SK-N-SH (cell line): ENCODE results near the gene ACVRL1. TPM values are rescaled to one million over a fixed set of nuclear protein-coding genes. Genes with fewer than 3 reads are reported as not detected.

ENCODE experiments used
- CTCF ChIA-PET: fragments of 300-600, 350-600 bp; formaldehyde crosslinking; extraction: SDS; loops from one replicate; lab custom pipeline; 2021; lab: Yijun Ruan, JAX
- POLR2A ChIA-PET: fragments of 350-600 bp; sonication (Branson Sonifier 250); formaldehyde crosslinking; extraction: SDS; loops from one replicate; lab custom pipeline; 2020; ENCODE audit warnings: antibody characterized with exemption, inconsistent platforms; lab: Yijun Ruan, JAX
- DNase-seq: peaks from one replicate; pipeline ENCODE4 v3.0.0; 2012
- H2AFZ ChIP-seq: fragments of 200-600 bp; sonication (generic); 2 replicates; pipeline ENCODE4 v1.8.1; 2016; ENCODE audit warnings: antibody characterized with exemption, mild to moderate bottlenecking, low read depth
- H3F3A ChIP-seq: fragments of 200-600 bp; sonication (generic); replicated peaks from 2 replicates; pipeline ENCODE3; 2016; ENCODE audit warnings: antibody characterized with exemption, mild to moderate bottlenecking; ENCODE audit not compliant: insufficient read depth
- H3K27ac ChIP-seq, 2 experiments: fragments of 200-500 bp in 1 of 2; fragments of 200-600 bp in 1 of 2; sonication (Bioruptor generic) in 1 of 2; sonication (generic), shearing (Covaris generic) in 1 of 2; 2 replicates each; pipeline versions ENCODE4 v1.5.1 to v1.6.1; 2014 to 2016; ENCODE audit warnings: low read depth in 2 of 2, inconsistent platforms in 1 of 2, low read length in 1 of 2, mild to moderate bottlenecking in 1 of 2, mixed read lengths in 1 of 2
- H3K27me3 ChIP-seq: fragments of 200-600 bp; sonication (generic), shearing (Covaris generic); 2 replicates; pipeline ENCODE4 v1.6.1; 2016; ENCODE audit warnings: mixed run types; ENCODE audit not compliant: insufficient read depth
- H3K36me3 ChIP-seq, 2 experiments: fragments of 200-500 bp in 1 of 2; fragments of 200-600 bp in 1 of 2; sonication (Bioruptor generic) in 1 of 2; sonication (generic) in 1 of 2; replicated peaks in 1 of 2; 2 replicates each; pipeline versions ENCODE3 to v1.5.1; 2014 to 2016; ENCODE audit warnings: low read length in 1 of 2, mild to moderate bottlenecking in 1 of 2; ENCODE audit not compliant: insufficient read depth in 2 of 2, control insufficient read depth in 1 of 2
- H3K4me1 ChIP-seq, 2 experiments: fragments of 200-500 bp in 1 of 2; fragments of 200-600 bp in 1 of 2; sonication (Bioruptor generic) in 1 of 2; sonication (generic), shearing (Covaris generic) in 1 of 2; 2 replicates each; pipeline versions ENCODE4 v1.5.1 to v1.6.1; 2014 to 2016; ENCODE audit warnings: low read depth in 1 of 2, low read length in 1 of 2, mixed run types in 1 of 2; ENCODE audit not compliant: insufficient read depth in 2 of 2, control insufficient read depth in 1 of 2
- H3K4me2 ChIP-seq: fragments of 200-600 bp; sonication (generic), shearing (Covaris generic); 2 replicates; pipeline ENCODE4 v1.6.1; 2017; ENCODE audit warnings: mixed run types
- H3K4me3 ChIP-seq, 2 experiments: fragments of 200-500 bp in 1 of 2; fragments of 200-600 bp in 1 of 2; sonication (Bioruptor generic) in 1 of 2; sonication (generic), shearing (Covaris generic) in 1 of 2; 2 replicates each; pipeline versions ENCODE4 v1.5.1 to v1.8.1; 2014 to 2016; ENCODE audit warnings: low read depth in 2 of 2, inconsistent platforms in 1 of 2, low read length in 1 of 2, mild to moderate bottlenecking in 1 of 2, mixed read lengths in 1 of 2, moderate library complexity in 1 of 2
- H3K79me2 ChIP-seq: fragments of 200-600 bp; sonication (generic); 2 replicates; pipeline ENCODE4 v1.8.1; 2017; ENCODE audit warnings: mild to moderate bottlenecking; ENCODE audit not compliant: insufficient read depth
- H3K9ac ChIP-seq: fragments of 200-600 bp; sonication (generic); 2 replicates; pipeline ENCODE4 v1.6.1; 2017; ENCODE audit warnings: mixed run types
- H3K9me2 ChIP-seq: fragments of 200-600 bp; sonication (generic); 2 replicates; pipeline ENCODE4 v1.6.1; 2017; ENCODE audit warnings: mixed run types
- H3K9me3 ChIP-seq: fragments of 200-600 bp; sonication (generic); 2 replicates; pipeline ENCODE4 v1.6.1; 2017; ENCODE audit warnings: mixed run types, mild to moderate bottlenecking, moderate library complexity
- H4K20me1 ChIP-seq: fragments of 200-600 bp; sonication (generic); 2 replicates; pipeline ENCODE4 v1.6.1; 2017; ENCODE audit warnings: mild to moderate bottlenecking, mixed run types; ENCODE audit not compliant: insufficient read depth
- CHD2 ChIP-seq: fragments of 150-350 bp; IDR thresholded peaks from 2 replicates; pipeline ENCODE4 v1.6.1; 2018; ENCODE audit warnings: low read length; ENCODE audit not compliant: partially characterized antibody
- CTCF ChIP-seq: fragments of 200-600 bp; sonication (generic); IDR thresholded peaks from 2 replicates; pipeline ENCODE4 v1.6.1; 2017; ENCODE audit warnings: antibody characterized with exemption, mild to moderate bottlenecking, moderate library complexity
- EP300 ChIP-seq, 2 experiments: IDR thresholded peaks; 2 replicates each; pipeline versions ENCODE4 v1.4.0 to v1.6.1; 2012; ENCODE audit warnings: borderline replicate concordance in 1 of 2, low read depth in 1 of 2, low read length in 1 of 2
- FOSL2 ChIP-seq: IDR thresholded peaks from 2 replicates; pipeline ENCODE4 v1.4.0; 2012; ENCODE audit warnings: low read depth, mild to moderate bottlenecking, moderate library complexity, borderline replicate concordance
- FOXJ3 ChIP-seq: sonication (generic); formaldehyde crosslinking; IDR thresholded peaks from 2 replicates; pipeline ENCODE4 v1.5.1; 2020; ENCODE audit warnings: mild to moderate bottlenecking, missing genetic modification reagents
- FOXM1 ChIP-seq: IDR thresholded peaks from 2 replicates; pipeline ENCODE4 v1.4.0; 2012; ENCODE audit warnings: low read depth, mild to moderate bottlenecking
- GABPA ChIP-seq: IDR thresholded peaks from 2 replicates; pipeline ENCODE4 v1.4.0; 2012; ENCODE audit warnings: low read depth, mild to moderate bottlenecking
- GATA2 ChIP-seq: sonication (generic); formaldehyde crosslinking; IDR thresholded peaks from 2 replicates; pipeline ENCODE4 v1.5.0; 2020; ENCODE audit warnings: mild to moderate bottlenecking, missing genetic modification reagents
- IRF3 ChIP-seq: fragments of 150-350 bp; IDR thresholded peaks from 2 replicates; pipeline ENCODE4 v1.6.1; 2016; ENCODE audit warnings: mild to moderate bottlenecking, low read depth, low read length
- MXI1 ChIP-seq: IDR thresholded peaks from 2 replicates; pipeline ENCODE4 v1.6.1; 2012; ENCODE audit warnings: mild to moderate bottlenecking, low read depth, low read length, improper control_type of control experiment
- NFIC ChIP-seq: IDR thresholded peaks from 2 replicates; pipeline ENCODE4 v1.4.0; 2012; ENCODE audit warnings: borderline replicate concordance
- NRF1 ChIP-seq: IDR thresholded peaks from 2 replicates; pipeline ENCODE4 v1.6.1; 2012; ENCODE audit warnings: low read depth, mild to moderate bottlenecking, low read length
- RAD21 ChIP-seq: IDR thresholded peaks from 2 replicates; pipeline ENCODE4 v1.6.1; 2012; ENCODE audit warnings: mild to moderate bottlenecking, low read length
- RCOR1 ChIP-seq: fragments of 150-350 bp; IDR thresholded peaks from 2 replicates; pipeline ENCODE4 v1.6.1; 2017; ENCODE audit warnings: antibody characterized with exemption, low read length
- REST ChIP-seq: IDR thresholded peaks from 2 replicates; pipeline ENCODE4 v1.6.1; 2012; ENCODE audit warnings: mild to moderate bottlenecking, low read depth, low read length, moderate library complexity
- RFX5 ChIP-seq: IDR thresholded peaks from 2 replicates; pipeline ENCODE4 v1.6.1; 2012; ENCODE audit warnings: mild to moderate bottlenecking, improper control_type of control experiment, low read length
- RXRA ChIP-seq: IDR thresholded peaks from 2 replicates; pipeline ENCODE4 v1.4.0; 2012; ENCODE audit warnings: low read depth, mild to moderate bottlenecking, borderline replicate concordance
- SMC3 ChIP-seq: IDR thresholded peaks from 2 replicates; pipeline ENCODE4 v1.6.1; 2012; ENCODE audit warnings: low read depth, low read length, improper control_type of control experiment
- TAF1 ChIP-seq: IDR thresholded peaks from 2 replicates; pipeline ENCODE4 v1.6.1; 2012; ENCODE audit warnings: low read depth, mild to moderate bottlenecking, low read length, moderate library complexity, borderline replicate concordance
- USF2 ChIP-seq: fragments of 150-350 bp; IDR thresholded peaks from 2 replicates; pipeline ENCODE4 v1.6.1; 2017; ENCODE audit warnings: antibody characterized with exemption, low read length, low read depth, borderline replicate concordance
- YY1 ChIP-seq: IDR thresholded peaks from 2 replicates; pipeline ENCODE4 v1.4.0; 2012; ENCODE audit warnings: low read depth, mild to moderate bottlenecking
- WGBS: methylation state at CpG from one replicate; pipeline ENCODE4 v1.1.6; 2017; ENCODE audit warnings: low lambda C conversion rate; 5-methylcytosine and 5-hydroxymethylcytosine counted together
- polyA plus RNA-seq, 3 experiments: library from polyadenylated mRNA; depleted of rRNA; stranded (reverse); fragments of >200 nt; gene quantifications; 2 replicates each; pipeline ENCODE4 v1.2.3, GENCODE V29; 2012

Gene ACVRL1
- polyA plus RNA-seq, 1 of the 3 experiments (the other 2 are of a cell fraction), result 0.07 TPM

GRCh38 chr12:51898937-51899336 lies 8.4 kb upstream of the ACVRL1 start:
- 71% methylated on average over 8 of the region's 9 CpGs for whole genome bisulfite sequencing
- TF ChIP-seq MXI1, result no peak
- TF ChIP-seq RCOR1, result no peak
- no peak for TF ChIP-seq CHD2
- TF ChIP-seq USF2, result no peak
- Histone ChIP-seq H3K9me3 (no peaks in the 10 kb centered on the region), H3K4me3 (no peak overlapping the region), H3F3A (no peaks in the 10 kb centered on the region), H3K27ac (no peak overlapping the region), H4K20me1 (no peaks in the 10 kb centered on the region), H3K4me1 (peaks cover 0 to 9% of the 10 kb centered on the region in 2 experiments; a peak in 1 of 4 replicates), H3K79me2 (no peaks in the 10 kb centered on the region), H3K9me2 (no peaks in the 10 kb centered on the region), H3K27me3 (no peaks in the 10 kb centered on the region), H3K9ac (no peak overlapping the region), H2AFZ (no peak overlapping the region), H3K36me3 (no peaks in the 10 kb centered on the region), H3K4me2 (no peak overlapping the region)
- ChIA-PET CTCF (interaction anchor here (0.7 to 11.9 kb wide), 6 partner anchors 23 to 126 kb away, joined by 3 to 141 read pairs (median 4); no protein-coding TSS in a partner anchor), POLR2A (no interaction called here)
- DNase-seq, result no peak

- H3K27me3 ChIP-seq, result no peaks in the 10 kb centered on the region
- CTCF ChIA-PET, result interaction anchor here (0.7 to 2.7 kb wide), 5 partner anchors 12 to 476 kb away, joined by 3 to 11 read pairs (median 5); partner anchors contain the start of gene SLC4A8
- no peak overlapping the region for H3K27ac ChIP-seq
- H2AFZ ChIP-seq, result no peak overlapping the region
- H3K9me3 ChIP-seq, result no peaks in the 10 kb centered on the region
- no peak overlapping the region for H3K4me2 ChIP-seq
- no peak overlapping the region for H3K4me3 ChIP-seq
- TF ChIP-seq FOSL2 (no peak), FOXJ3 (no peak), RFX5 (no peak), RCOR1 (no peak), FOXM1 (no peak), RAD21 (no peak), CTCF (no peak), IRF3 (no peak), SMC3 (no peak), RXRA (no peak), YY1 (no peak), NFIC (no peak), EP300 (IDR thresholded peaks at IDR 0.05; ENCODE audit: borderline replicate concordance in 1 of 2, low read depth in 1 of 2, low read length in 1 of 2) (no peak), TAF1 (no peak), GABPA (no peak), NRF1 (no peak), CHD2 (no peak), REST (no peak), GATA2 (CRISPR knock-in tag) (no peak)
- TF ChIP-seq, all 33 proteins: peak for 0
- peaks cover 0 to 9% of the 10 kb centered on the region in 2 experiments; a peak in 1 of 4 replicates for H3K4me1 ChIP-seq
- H3K79me2 ChIP-seq, result no peaks in the 10 kb centered on the region
- H3K36me3 ChIP-seq, result no peaks in the 10 kb centered on the region
- no peaks in the 10 kb centered on the region for H3K9me2 ChIP-seq
- no peaks in the 10 kb centered on the region for H3F3A ChIP-seq
- WGBS, result 89% methylated on average over 31 of the region's 43 CpGs
- no peak for DNase-seq
- no peak overlapping the region for H3K9ac ChIP-seq
- POLR2A ChIA-PET, result no interaction called here
- H4K20me1 ChIP-seq, result no peaks in the 10 kb centered on the region
These were observed 6.9 kb upstream of the ACVRL1 start for GRCh38 chr12:51900323-51900889.
